ENCODE data around the gene MRGPRX2.

MRGPRX2 gene

DNA sequence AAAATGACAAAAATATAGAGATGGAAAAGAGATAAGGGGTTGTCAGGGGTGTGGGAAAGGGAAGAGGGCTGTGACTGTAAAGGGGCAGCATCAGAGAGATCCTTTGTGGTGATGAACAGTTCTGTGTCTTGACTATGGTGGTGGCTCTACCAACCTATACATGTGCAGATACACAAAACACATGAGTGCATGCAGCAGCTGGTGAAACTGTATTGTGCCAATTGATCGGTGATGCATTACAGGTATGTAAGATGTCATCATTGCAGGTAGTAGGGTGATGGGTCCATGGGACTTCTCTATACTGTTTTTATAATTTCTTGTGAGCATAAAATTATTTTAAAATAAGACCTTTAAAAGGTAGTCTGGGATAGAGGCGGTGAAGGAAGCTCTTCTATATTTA is 32.3 kb upstream of the MRGPRX2 start:
- TF ChIP-seq FOXP2 (optimal IDR thresholded peaks at IDR 0.05; ENCODE audit: borderline replicate concordance, extremely low read depth, extremely low read length, insufficient read depth), result no peak
- TF ChIP-seq TAF1 (IDR thresholded peaks at IDR 0.05; ENCODE audit: borderline replicate concordance, insufficient read depth, low read length), result no peak
- TF ChIP-seq, protein P1, sequence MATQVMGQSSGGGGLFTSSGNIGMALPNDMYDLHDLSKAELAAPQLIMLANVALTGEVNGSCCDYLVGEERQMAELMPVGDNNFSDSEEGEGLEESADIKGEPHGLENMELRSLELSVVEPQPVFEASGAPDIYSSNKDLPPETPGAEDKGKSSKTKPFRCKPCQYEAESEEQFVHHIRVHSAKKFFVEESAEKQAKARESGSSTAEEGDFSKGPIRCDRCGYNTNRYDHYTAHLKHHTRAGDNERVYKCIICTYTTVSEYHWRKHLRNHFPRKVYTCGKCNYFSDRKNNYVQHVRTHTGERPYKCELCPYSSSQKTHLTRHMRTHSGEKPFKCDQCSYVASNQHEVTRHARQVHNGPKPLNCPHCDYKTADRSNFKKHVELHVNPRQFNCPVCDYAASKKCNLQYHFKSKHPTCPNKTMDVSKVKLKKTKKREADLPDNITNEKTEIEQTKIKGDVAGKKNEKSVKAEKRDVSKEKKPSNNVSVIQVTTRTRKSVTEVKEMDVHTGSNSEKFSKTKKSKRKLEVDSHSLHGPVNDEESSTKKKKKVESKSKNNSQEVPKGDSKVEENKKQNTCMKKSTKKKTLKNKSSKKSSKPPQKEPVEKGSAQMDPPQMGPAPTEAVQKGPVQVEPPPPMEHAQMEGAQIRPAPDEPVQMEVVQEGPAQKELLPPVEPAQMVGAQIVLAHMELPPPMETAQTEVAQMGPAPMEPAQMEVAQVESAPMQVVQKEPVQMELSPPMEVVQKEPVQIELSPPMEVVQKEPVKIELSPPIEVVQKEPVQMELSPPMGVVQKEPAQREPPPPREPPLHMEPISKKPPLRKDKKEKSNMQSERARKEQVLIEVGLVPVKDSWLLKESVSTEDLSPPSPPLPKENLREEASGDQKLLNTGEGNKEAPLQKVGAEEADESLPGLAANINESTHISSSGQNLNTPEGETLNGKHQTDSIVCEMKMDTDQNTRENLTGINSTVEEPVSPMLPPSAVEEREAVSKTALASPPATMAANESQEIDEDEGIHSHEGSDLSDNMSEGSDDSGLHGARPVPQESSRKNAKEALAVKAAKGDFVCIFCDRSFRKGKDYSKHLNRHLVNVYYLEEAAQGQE (IDR thresholded peaks at IDR 0.05; ENCODE audit: insufficient read depth in 1 of 2, low read depth in 2 of 2, low read length in 2 of 2), result no peak
- TF ChIP-seq POLR2AphosphoS5 (IDR thresholded peaks at IDR 0.05; ENCODE audit: low read depth, low read length), result no peak
- TF ChIP-seq SIN3A (IDR thresholded peaks at IDR 0.05; ENCODE audit: borderline replicate concordance, insufficient read depth, low read length), result no peak

DNA sequence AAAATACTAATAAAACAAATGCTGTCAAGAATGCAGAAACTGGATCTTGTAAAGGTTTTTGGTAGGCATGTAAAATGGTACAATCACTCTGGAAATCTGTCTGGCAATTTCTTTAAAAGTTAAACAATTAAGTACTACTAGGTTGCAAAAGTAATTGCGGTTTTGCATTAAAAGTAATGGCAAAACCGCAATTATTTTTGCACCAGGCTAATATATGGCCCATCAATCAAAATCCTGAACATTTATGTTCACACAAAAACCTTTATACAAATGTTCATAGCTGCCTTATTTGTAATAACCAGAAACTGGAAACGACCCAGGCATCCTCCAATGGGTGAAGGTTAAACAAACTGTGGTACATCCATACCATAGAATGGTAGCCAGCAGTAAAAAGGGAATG is 31.8 kb upstream of the MRGPRX2 start:
- TF ChIP-seq TAF1 (IDR thresholded peaks at IDR 0.05; ENCODE audit: borderline replicate concordance, insufficient read depth, low read length), result no peak

DNA sequence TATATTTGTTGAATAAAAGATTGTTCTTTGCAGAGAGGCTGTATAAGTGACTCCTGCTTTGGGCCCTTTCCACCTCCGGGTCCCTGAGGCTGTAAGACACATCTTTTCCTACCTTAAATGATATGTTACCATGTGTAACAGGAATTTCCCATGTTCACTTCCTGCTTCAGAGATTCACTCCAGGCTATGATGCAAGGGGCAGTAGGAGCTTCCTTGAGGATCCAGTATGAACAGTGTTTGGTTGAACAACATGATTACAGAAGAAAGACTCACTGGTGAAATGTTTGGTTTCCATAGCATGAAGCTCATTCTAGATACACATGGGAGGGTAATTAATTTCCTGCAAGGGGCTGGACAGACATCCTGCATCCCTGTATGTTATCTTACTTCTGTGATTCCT is 30.8 kb upstream of the MRGPRX2 start:
- TF ChIP-seq, protein P1 (IDR thresholded peaks at IDR 0.05; ENCODE audit: insufficient read depth in 1 of 2, low read depth in 2 of 2, low read length in 2 of 2), result no peak

DNA sequence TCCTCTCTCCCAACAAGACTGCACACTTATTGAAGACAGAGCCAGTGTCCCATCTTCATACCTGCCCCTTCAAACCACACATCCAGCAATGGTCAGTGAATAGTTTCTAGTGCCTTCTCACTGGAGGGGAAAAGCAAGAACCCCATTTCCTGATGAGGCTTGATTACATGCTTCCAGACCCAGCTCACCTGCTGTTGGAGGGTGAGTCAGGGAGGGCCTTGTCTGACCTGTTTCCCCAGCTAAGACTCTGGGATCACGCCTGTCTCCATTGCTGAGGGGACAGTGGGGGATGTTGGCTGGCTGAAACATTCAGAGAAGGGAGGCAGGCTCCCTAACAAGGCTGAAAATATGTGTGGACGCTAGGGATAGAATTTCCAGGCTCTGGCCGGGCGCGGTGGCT is 28.9 kb upstream of the MRGPRX2 start:
- no peak for TF ChIP-seq TAF1 (IDR thresholded peaks at IDR 0.05; ENCODE audit: borderline replicate concordance, insufficient read depth, low read length)
- TF ChIP-seq POLR2AphosphoS5 (IDR thresholded peaks at IDR 0.05; ENCODE audit: low read depth, low read length), result no peak
- no peak for TF ChIP-seq FOXP2 (optimal IDR thresholded peaks at IDR 0.05; ENCODE audit: borderline replicate concordance, extremely low read depth, extremely low read length, insufficient read depth)
- TF ChIP-seq, protein P1 (IDR thresholded peaks at IDR 0.05; ENCODE audit: insufficient read depth in 1 of 2, low read depth in 2 of 2, low read length in 2 of 2), result no peak
- TF ChIP-seq SIN3A (IDR thresholded peaks at IDR 0.05; ENCODE audit: borderline replicate concordance, insufficient read depth, low read length), result no peak

DNA sequence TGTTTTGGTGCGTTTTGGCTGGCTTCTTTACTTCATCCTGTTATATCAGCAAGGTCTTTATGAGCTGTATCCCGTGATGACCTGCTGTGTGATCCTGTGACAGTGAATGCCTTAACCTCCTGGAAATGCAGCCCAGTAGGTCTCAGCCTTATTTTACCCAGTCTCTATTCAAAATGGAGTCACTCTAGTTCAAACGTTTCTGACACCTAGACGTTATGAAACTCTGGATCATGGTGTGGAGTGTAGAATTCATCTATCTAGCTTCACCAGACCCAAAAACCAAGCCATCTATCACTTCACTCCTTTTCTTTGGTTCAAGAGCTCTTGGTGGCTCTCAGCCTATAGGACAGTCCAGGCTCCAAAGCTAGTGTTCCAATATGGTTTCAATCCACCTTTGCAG is 28.3 kb upstream of the MRGPRX2 start:
- TF ChIP-seq, protein P1 (IDR thresholded peaks at IDR 0.05; ENCODE audit: insufficient read depth in 1 of 2, low read depth in 2 of 2, low read length in 2 of 2), result no peak
- no peak for TF ChIP-seq TAF1 (IDR thresholded peaks at IDR 0.05; ENCODE audit: borderline replicate concordance, insufficient read depth, low read length)
- TF ChIP-seq POLR2AphosphoS5 (IDR thresholded peaks at IDR 0.05; ENCODE audit: low read depth, low read length), result no peak
- TF ChIP-seq FOXP2 (optimal IDR thresholded peaks at IDR 0.05; ENCODE audit: borderline replicate concordance, extremely low read depth, extremely low read length, insufficient read depth), result no peak
- no peak for TF ChIP-seq SIN3A (IDR thresholded peaks at IDR 0.05; ENCODE audit: borderline replicate concordance, insufficient read depth, low read length)

Data from PFSK-1 (cell line).